ELF-1 (cell line): ENCODE results near the gene MAP3K13.

Experiments
- DNase-seq: peaks from one replicate; pipeline ENCODE4 v3.0.0-alpha.2; 2016; ENCODE audit warnings: low read depth, low spot score

Gene MAP3K13, protein sequence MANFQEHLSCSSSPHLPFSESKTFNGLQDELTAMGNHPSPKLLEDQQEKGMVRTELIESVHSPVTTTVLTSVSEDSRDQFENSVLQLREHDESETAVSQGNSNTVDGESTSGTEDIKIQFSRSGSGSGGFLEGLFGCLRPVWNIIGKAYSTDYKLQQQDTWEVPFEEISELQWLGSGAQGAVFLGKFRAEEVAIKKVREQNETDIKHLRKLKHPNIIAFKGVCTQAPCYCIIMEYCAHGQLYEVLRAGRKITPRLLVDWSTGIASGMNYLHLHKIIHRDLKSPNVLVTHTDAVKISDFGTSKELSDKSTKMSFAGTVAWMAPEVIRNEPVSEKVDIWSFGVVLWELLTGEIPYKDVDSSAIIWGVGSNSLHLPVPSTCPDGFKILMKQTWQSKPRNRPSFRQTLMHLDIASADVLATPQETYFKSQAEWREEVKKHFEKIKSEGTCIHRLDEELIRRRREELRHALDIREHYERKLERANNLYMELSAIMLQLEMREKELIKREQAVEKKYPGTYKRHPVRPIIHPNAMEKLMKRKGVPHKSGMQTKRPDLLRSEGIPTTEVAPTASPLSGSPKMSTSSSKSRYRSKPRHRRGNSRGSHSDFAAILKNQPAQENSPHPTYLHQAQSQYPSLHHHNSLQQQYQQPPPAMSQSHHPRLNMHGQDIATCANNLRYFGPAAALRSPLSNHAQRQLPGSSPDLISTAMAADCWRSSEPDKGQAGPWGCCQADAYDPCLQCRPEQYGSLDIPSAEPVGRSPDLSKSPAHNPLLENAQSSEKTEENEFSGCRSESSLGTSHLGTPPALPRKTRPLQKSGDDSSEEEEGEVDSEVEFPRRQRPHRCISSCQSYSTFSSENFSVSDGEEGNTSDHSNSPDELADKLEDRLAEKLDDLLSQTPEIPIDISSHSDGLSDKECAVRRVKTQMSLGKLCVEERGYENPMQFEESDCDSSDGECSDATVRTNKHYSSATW

DNA sequence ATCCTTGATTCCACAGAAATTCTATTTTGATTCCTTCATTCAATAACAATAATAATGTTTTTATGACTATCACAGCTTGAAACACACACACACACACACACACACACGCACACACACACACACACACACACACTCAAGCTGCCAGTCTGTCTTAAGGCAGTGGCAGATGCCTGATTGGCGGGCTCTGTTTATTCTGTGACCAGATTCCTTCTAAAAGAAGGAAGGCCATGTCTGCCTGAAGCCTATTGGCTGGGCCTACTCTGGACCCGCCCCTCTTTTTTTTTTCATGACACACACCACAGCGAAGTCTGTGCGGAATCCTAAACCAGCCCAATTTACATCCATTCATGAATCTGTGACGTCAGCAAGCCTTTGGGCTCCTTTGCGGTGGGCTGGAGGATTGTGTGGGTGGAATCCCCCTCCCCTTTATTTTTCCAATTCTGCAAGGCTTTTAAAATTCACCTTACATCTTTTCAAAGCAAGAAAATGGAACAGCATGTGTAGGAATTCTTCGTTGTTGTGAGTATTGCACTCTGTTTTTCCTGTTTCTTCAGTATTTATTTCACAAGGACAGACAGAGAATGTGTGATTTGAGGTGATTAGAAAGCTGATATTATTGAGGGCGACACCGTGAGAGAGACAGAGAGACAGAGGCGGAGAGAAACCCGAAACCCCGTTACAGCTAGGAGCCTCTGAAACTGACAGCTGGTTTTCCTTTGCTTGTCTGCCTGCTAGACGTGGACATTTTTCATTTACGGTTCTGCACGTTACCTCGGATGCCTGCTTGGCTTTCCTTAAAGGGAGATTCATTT, at the start of gene MAP3K13:
TSS of gene MAP3K13 (plus strand) at position 287 of the 812 bp plus-strand sequence. CDS start 65,446 bp downstream, outside the sequence.
- DNase-seq = peak; percentile 91

- DNase-seq = no peak
Observed at GRCh38 chr3:185313693-185314246, 49.2 kb upstream of the MAP3K13 start.

DNA sequence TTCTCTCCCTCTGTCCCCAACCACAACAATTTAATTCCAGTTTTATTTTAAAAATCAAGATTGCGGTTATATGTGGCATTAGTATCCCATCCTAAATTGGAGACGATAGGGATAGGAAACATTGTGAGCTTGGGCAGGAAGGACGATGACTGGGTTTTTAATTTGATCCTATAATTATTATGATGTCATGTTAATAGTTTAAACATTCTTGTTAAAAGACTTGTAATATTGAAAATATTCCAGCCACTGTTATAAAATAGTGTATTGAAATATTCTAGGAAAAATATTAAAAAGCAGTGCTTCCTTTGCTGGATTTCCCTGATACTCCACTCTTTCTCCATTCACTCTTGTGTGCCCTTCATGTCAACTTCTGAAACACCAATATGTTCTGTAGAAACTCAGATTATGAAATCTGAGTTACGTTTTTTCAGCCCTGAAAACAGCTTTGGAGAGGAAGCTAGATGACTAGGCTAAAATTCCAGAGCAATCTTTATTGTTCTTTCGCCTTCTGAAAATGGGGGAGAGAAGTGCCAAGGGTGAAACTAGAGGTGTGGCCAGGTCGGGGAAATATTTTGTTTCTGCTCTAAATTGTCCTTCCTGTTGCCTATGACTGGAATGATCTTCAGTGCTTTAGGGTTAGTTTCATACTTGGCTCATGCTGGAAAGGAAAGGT, 46.1 kb upstream of the MAP3K13 start:
- no peak for DNase-seq

DNA sequence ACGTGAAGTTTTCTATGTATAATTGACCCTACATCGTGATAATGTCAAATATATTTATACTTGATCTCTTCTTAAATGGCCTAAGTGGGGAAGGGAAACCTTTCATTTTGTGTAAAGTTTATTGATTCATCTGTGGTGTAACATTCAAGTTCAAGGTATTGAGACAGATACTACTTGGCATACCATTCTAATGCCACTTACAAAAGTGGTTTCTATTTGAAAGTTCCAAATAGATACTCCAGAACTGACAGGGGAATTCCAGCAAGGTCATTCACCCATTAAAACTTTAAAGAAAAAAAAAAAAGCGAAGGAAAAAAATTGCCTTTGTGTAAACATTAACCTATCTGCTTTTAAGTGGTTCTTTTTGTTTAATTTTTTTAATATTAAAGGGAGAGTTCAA, 45.3 kb upstream of the MAP3K13 start:
- no peak for DNase-seq

DNA sequence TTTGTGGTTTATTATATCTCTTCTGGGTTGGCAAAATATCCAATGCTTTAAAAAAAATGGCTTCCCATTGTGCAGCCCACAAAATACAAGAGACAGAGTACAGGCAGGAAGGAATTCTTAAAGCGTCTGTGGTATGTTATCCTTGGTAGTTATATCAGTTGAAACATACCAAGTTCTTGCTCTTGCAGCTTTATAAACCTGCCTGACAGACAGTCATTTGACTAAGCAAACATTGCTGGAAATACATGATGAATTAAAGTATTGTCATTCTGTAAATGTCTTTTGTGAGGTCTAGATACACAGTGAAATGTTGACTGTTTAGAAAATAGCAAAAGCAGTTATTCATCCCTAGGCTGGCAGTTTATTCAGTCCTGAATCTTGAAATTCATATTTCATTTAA, 44.8 kb upstream of the MAP3K13 start:
- DNase-seq = no peak

DNA sequence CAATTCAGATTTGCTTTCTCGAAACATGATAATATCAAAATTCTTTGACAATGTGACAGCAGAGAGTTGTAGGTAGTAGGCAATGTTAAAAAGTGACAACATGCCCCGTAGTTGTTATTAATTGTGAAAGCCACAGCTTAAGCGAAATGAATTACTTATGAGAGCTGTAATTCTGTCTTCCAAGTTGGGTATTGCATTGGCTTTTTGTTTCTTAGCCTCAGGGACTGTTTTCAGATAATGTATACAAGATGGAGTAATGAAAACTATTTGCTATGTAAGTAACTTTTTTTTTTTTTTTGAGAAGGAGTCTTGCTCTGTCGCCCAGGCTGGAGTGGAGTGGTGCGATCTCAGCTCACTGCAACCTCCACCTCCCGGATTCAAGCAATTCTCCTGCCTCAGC, 43.1 kb upstream of the MAP3K13 start:
- no peak for DNase-seq

GRCh38 chr3:185320949-185321348, 42.0 kb upstream of the MAP3K13 start:
- no peak for DNase-seq

GRCh38 chr3:185322101-185322719, 40.7 kb upstream of the MAP3K13 start:
- DNase-seq = no peak

- DNase-seq = no peak
Observed at GRCh38 chr3:185325946-185326791, 36.8 kb upstream of the MAP3K13 start.

- no peak for DNase-seq
Observed at GRCh38 chr3:185327062-185327461, 35.9 kb upstream of the MAP3K13 start.

DNA sequence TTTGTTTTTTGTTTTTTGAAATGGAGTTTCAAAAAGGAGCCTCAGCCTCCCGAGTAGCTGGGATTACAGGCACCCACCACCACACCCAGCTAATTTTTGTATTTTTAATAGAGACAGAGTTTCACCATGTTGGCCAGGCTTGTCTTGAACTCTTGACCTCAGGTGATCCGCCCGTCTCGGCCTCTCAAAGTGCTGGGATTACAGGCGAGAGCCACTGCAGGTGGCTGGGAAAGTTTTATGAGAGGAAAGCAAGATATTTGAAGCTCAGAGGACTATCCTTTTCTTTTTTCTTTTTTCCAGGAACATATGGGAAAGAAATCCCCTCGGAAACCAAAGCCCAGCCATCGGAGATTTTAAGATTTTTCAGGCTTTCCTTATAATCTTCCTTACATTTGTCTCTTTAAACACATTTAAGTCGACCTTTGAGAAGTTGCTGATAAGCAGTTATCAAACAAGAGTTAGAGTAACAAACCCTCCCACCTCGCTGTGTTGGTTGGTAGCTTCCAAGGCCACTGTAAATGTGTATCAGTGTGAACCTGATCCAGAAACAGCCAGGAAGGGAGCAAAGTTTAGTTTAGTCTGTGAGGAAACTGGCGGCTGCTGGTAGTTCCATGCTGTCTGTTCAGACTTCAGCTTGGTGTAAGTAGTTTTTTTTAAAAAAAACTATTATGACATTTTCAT, 34.5 kb upstream of the MAP3K13 start:
- no peak for DNase-seq

DNA sequence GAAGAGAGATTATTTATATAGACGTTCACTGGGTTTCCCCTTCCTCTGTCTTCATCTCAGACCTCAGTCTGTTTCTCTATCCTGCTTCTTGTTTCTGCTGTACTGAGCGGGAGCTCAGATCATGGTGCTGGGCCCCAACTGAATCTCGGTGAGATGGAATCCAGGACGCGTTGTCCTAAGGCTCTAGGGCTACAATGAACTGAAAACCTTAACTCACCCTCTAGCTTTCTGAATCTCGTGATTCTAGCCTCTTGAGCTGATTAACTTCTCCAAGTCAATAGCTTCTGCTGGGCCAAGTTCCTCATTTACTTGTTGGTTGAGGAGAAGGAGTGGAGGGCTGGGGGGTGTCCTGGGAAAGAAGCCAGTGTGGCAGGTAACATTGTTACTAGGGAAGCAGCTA, 32.7 kb upstream of the MAP3K13 start:
- no peak for DNase-seq

DNA sequence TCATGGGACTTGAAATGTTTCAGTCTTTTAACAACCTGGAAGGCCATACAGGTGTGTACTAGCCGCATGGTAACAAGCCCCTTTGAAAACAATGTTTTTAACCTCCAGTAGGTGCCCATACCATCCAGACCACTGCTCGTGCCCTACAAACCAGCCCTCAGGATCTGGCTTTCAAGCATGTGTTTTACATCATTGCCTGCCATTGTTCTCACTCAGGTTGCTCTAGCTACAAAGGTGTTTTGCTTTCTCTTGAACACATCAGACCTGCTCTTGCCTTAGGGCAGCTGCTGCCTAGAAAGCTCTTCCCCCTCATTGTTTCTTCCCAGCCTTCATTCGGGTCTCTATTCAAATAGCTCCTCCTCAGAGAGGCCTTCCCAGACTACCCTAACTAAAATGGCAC, 32.3 kb upstream of the MAP3K13 start:
- peak; percentile 90 for DNase-seq

DNA sequence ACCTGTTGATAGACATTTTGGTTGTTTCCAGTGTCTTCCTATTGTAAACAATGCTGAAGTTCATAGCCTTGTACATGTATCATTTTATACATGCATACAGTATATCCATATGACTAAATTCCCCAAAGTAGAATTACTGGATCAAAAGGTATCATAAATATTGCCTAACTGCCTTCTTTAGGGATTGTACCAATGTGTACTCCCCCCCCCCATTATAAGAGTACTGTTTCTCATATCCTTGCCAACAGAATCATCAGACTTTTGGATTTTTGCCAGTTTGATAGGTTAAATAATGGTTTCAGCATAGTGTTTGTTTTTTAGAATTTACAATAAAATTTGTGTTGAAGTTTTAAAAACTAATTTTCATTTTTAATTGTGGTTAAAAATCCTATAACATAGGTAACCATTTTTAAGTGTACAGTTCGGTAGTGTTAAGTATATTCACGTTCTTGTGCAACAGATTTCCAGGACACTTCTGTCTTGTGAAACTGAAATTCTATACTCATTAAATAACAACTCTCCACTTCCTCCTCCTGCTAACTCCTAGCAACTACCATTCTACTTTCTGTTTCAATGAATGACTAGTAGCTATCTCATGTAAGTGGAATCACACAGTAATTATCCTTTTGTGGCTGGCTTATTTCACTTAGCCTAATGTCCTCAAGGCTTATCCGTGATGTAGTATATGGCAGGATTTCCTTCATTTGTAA, 30.8 kb upstream of the MAP3K13 start:
- DNase-seq = no peak

GRCh38 chr3:185335799-185336198, 27.1 kb upstream of the MAP3K13 start:
- DNase-seq = no peak

DNA sequence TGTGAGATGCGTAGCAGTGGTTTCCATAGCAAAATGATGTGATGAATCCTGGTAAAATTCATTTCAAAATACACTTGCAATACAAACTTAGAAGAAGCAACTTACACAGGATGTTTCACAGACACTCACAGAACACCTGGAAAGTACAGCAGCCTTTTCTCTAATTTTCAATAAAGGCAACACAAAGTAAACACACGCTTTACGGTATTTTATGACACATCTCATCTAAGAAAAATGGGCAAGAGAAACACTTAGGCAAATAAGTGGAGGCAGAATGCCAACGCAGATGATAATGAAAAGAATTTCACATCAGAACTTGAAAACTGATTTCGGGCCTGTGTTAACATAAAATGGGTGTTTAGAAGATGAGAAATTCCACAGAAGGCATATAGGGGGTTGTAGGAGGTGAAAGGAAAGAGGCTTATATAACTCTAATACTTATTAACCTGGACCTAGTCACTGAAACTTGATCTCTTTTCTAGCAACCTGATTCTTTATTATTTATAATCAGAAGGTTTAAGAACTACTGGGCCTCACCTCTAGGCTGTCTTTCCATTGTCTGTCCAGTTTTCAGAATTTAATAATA, 25.6 kb upstream of the MAP3K13 start:
- no peak for DNase-seq

DNA sequence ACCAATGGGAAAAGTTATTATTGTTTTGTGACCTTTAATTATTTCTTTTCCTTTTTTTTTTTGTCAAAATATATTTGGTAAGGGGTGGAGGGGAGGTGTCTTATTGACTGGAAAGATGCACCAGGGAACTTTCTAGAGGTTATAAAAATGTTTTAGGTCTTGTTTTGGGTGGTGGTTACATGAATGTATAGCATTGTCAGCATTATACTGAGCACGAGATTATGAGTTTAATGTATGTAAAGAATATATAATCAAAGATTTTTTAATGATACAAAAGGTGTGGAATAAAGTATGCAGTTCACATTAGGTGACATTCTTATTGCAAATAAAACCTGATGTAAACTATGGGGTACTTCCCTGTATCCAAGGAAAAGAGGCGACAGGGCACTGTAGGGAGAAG, 23.0 kb upstream of the MAP3K13 start:
- DNase-seq = no peak

GRCh38 chr3:185340751-185341150, 22.2 kb upstream of the MAP3K13 start:
- no peak for DNase-seq
